Aorta (tissue), 5 donors: ENCODE results near the gene TIMP3. TPM values are rescaled to one million over a fixed set of nuclear protein-coding genes. Genes with fewer than 3 reads are reported as not detected.
"Not testable (repeated sequence)": the region's sequence is repeated elsewhere in the genome, so short reads cannot be mapped to it uniquely, and the experiment has no call there.

Source experiments
- ATAC-seq: fragments of 200-7000 bp; cut with Tn5 transposase; one replicate; pipeline ENCODE4 v1.9.1; 2022; ENCODE audit warnings: moderate library complexity; ENCODE audit not compliant: low FRiP score
- DNase-seq, 2 donors: peaks; one replicate each; pipeline ENCODE4 v3.0.0-alpha.2; 2020
- H3K27ac ChIP-seq, 2 donors: one replicate each; pipeline ENCODE4 v1.5.1; 2013; ENCODE audit warnings: low read length in 2 of 2, mild to moderate bottlenecking in 2 of 2, moderate library complexity in 2 of 2, control low read depth in 1 of 2, inconsistent platforms in 1 of 2, low read depth in 1 of 2
- H3K27me3 ChIP-seq, 2 donors: one replicate each; pipeline ENCODE4 v1.6.1; 2013; ENCODE audit warnings: control low read depth in 1 of 2, low read length in 1 of 2, mild to moderate bottlenecking in 1 of 2, moderate library complexity in 1 of 2; ENCODE audit not compliant: insufficient read depth in 2 of 2, control insufficient read depth in 1 of 2
- H3K36me3 ChIP-seq, 2 donors: one replicate each; pipeline ENCODE4 v1.6.1; 2013; ENCODE audit warnings: control low read depth in 1 of 2, low read length in 1 of 2, mild to moderate bottlenecking in 1 of 2; ENCODE audit not compliant: insufficient read depth in 2 of 2, control insufficient read depth in 1 of 2
- H3K4me1 ChIP-seq, 2 donors: one replicate each; pipeline ENCODE4 v1.6.1; 2013; ENCODE audit warnings: low read length in 2 of 2, control low read depth in 1 of 2, mild to moderate bottlenecking in 1 of 2, moderate library complexity in 1 of 2; ENCODE audit not compliant: insufficient read depth in 2 of 2, control insufficient read depth in 1 of 2
- H3K4me3 ChIP-seq, 2 donors: one replicate each; pipeline ENCODE4 v1.5.1; 2013; ENCODE audit warnings: low read length in 2 of 2, control low read depth in 1 of 2, mild to moderate bottlenecking in 1 of 2
- H3K9me3 ChIP-seq: one replicate; pipeline ENCODE4 v1.6.1; 2013; ENCODE audit warnings: mild to moderate bottlenecking, low read length; ENCODE audit not compliant: control insufficient read depth
- WGBS, 2 donors: extraction: QIAGEN DNeasy Blood & Tissue Kit; methylation state at CpG; one replicate each; pipeline ENCODE4 v1.1.7; 2013; 5-methylcytosine and 5-hydroxymethylcytosine counted together
- intact Hi-C, 2 donors: fragments of 100-400 bp; cut with DNase I; formaldehyde crosslinking; loops; one replicate each; pipeline versions ENCODE4 v1.14.2 to v1.15.0; 2022
- long read RNA-seq, 2 donors: library from polyadenylated mRNA; unstranded; transcript quantifications; one replicate each; pipeline ENCODE4 v2.0.0, GENCODE V29; 2020 to 2021
- polyA plus RNA-seq, 2 donors: library from polyadenylated mRNA; stranded (reverse); fragments of 200-250 nt; gene quantifications; one replicate each; pipeline ENCODE4 v1.2.3, GENCODE V29; 2013
- total RNA-seq, 2 donors: library from RNA; stranded (reverse); fragmentation: NEBNext Ultra II Directional; extraction: Animal tissue kit (Norgen Biotek cat#: 25700); gene quantifications; one replicate each; pipeline ENCODE4 v1.2.1, GENCODE V29; 2021
- donor health status: healthy with polysubstance abuse.
- donor health status: Bipolar disorder and iron deficiency.
- donor health status: DM: no; HTN: no; CAD: no.
- donor health status: DM: no; HTN: no; CAD: no.
- donor health status: DM: yes; HTN: yes; CAD: no.

TIMP3 gene
- total RNA-seq: 100 to 1,000 TPM; 298 to 410 TPM
- 10 to 100 TPM; 34.4 to 59.4 TPM for polyA plus RNA-seq
- long read RNA-seq, donor 1, full-length matches to known transcripts: 25 of 180 reads
- long read RNA-seq, donor 1, partial matches to known transcripts: 75 of 180 reads
- long read RNA-seq, donor 1, other reads (novel, unspliced or antisense): 80 of 180 reads
- long read RNA-seq, donor 2, full-length matches to known transcripts: 164 of 303 reads
- long read RNA-seq, donor 2, partial matches to known transcripts: 72 of 303 reads
- long read RNA-seq, donor 2, other reads (novel, unspliced or antisense): 67 of 303 reads

DNA sequence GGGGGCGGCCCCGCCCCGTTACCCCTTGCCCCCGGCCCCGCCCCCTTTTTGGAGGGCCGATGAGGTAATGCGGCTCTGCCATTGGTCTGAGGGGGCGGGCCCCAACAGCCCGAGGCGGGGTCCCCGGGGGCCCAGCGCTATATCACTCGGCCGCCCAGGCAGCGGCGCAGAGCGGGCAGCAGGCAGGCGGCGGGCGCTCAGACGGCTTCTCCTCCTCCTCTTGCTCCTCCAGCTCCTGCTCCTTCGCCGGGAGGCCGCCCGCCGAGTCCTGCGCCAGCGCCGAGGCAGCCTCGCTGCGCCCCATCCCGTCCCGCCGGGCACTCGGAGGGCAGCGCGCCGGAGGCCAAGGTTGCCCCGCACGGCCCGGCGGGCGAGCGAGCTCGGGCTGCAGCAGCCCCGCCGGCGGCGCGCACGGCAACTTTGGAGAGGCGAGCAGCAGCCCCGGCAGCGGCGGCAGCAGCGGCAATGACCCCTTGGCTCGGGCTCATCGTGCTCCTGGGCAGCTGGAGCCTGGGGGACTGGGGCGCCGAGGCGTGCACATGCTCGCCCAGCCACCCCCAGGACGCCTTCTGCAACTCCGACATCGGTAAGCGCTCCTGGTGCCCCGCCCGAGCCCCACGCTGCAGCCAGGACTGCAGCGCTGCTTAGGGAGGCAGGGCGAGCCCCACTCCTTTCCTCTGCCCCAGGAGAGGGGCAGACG is at the start of gene TIMP3:
Gene TIMP3, plus strand, starts transcription at position 169 of the 700 bp plus-strand sequence. Its CDS starts 297 bp downstream, at position 466.
- Histone ChIP-seq H3K27ac (peak within 1 kb of the TSS; percentile 10 to 80), H3K4me1 (peaks cover 0 to 8% of the 10 kb centered on the region in 2 donors), H3K9me3 (no peaks in the 10 kb centered on the region), H3K36me3 (no peaks in the 10 kb centered on the region), H3K4me3 (peak within 1 kb of the TSS; percentile 38 to 68), H3K27me3 (no peaks in the 10 kb centered on the region)
- 0 to 1% methylated on average over 53 to 72 of the region's 72 CpGs for WGBS, 2 donors
- DNase-seq (peak in 1 of 2 donors; percentile 96), ATAC-seq (peak; percentile 91)
- intact Hi-C loops: loop anchor here in 1 of 2 donors (5.0 kb wide), 2 partner anchors 51 to 186 kb away; no protein-coding TSS in a partner anchor

DNA sequence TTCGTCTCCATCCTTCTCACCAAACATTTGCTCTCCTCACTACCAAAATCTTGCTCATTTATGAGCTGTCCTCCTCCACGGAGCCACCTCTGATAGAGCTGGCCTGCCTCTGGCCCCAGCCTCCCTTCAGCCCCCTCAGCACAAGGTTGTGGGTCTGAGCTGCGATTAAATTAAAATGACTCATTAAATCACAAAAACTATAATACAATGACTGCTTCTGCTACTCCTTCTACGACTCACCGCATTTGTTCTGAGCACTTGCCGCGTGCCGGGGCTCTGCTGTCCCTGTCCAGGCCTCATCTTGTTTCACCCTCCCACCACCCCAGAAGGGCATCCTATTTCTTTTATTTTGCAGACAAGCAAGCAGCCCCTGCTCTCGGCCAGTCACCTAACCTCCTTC is 49.2 kb upstream of the TIMP3 start:
- DNase-seq (no peak), ATAC-seq (no peak)
- Histone ChIP-seq H3K36me3 (no peaks in the 10 kb centered on the region), H3K4me3 (no peak overlapping the region), H3K27ac (no peak overlapping the region), H3K4me1 (no peaks in the 10 kb centered on the region), H3K27me3 (no peaks in the 10 kb centered on the region), H3K9me3 (no peaks in the 10 kb centered on the region)
- intact Hi-C loops: no loop called here
- 80 to 82% methylated on average over 9 of the region's 9 CpGs for WGBS, 2 donors

DNA sequence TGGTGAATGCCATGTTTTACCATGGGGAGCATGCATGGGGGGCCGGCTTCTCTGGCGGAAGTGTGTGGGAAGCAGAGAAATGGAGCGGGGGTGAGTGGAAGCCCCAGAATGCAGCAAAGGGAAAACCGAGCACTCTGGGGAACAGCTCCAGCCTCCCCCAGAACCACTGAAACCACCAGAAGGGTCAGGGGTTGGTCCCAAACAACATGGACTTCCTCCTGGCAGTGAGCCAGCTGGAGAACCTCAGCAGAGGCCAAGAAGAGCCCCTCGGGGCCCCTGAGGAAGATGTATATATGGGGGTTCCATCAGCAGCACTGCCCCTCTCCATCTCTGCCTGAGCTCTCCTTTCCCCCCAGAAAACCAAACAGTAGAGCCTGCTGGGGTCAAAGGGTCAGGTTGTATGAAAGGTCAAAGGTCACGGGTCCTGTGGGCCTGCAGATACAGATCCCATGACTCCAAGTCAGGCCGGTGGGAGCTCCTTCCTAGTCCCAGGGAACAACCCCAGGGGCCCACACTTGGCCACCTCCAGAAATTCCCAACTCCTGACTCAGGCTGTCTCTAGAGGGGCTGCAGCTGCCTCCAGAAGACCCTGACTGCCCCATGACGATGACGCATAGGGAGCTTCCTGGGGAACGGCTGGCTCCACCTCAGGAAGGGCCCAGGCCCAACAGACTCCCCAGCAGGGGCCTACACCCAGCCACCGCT is 48.5 kb upstream of the TIMP3 start:
- DNase-seq: no peak
- intact Hi-C loops: no loop called here
- WGBS, 2 donors: 79 to 82% methylated on average over 11 of the region's 11 CpGs

DNA sequence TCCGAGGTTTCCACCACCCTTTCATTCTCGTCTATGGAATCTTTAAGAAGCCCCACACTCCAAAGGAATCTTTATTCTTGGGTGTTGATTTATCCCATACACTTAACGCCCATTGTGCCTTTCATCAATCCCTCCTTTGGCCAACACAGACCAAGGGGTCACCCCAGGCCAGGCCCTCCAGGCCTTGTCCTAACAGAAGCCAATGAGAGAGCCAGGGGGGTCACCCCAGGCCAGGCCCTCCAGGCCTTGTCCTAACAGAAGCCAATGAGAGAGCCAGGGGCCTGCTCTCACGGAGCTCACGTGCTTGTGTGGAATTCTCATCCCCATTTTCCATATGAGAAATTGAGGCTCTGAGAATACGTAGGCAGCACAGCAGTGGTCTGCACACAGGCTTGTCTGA is 47.9 kb upstream of the TIMP3 start:
- Histone ChIP-seq H3K27me3 (no peaks in the 10 kb centered on the region), H3K4me1 (no peaks in the 10 kb centered on the region), H3K36me3 (no peaks in the 10 kb centered on the region), H3K9me3 (no peaks in the 10 kb centered on the region), H3K4me3 (no peak overlapping the region), H3K27ac (no peak overlapping the region)
- DNase-seq (no peak), ATAC-seq (no peak)
- intact Hi-C loops: no loop called here
- 93 to 97% methylated on average over 6 of the region's 6 CpGs for WGBS, 2 donors

More for the DNA sequence above, 48.5 kb upstream of the TIMP3 start:
- no peaks in the 10 kb centered on the region for H3K4me1 ChIP-seq
- no peaks in the 10 kb centered on the region for H3K9me3 ChIP-seq
- no peaks in the 10 kb centered on the region for H3K36me3 ChIP-seq
- no peak overlapping the region for H3K4me3 ChIP-seq
- ATAC-seq: peak; percentile 4
- H3K27ac ChIP-seq: no peak overlapping the region
- no peaks in the 10 kb centered on the region for H3K27me3 ChIP-seq

DNA sequence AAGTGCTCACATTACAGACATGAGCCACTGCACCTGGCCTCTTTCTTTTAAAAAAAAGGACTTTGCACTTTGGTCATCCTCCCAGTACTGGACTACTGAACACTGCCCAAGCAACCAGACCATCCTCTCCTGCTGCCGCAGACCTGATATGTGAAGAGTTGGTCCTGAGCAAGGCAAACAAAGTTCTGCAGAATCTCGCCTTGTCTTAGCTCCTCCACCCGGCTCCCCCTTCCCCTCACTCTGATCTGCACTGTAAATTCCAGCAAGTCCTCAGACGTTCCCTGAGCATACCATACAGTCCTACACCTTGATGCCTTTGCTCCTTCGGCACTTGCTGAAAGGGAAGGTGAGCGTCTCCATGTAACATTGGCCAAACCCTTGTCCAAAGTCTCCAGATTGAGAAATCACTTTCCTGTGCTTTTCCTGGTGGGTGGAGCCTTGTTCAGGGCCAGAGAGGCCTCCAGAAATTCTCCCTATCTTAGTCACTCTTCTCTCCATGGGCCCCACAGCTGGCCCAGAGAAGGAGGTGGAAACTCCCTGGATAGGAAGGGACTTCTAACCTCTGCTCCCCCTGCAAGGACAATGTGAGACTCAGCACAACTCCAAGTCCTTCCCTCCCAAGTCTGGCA is 47.0 kb upstream of the TIMP3 start:
- Histone ChIP-seq H3K36me3 (no peaks in the 10 kb centered on the region), H3K4me3 (no peak overlapping the region), H3K27ac (no peak overlapping the region), H3K27me3 (no peaks in the 10 kb centered on the region), H3K9me3 (no peaks in the 10 kb centered on the region), H3K4me1 (no peaks in the 10 kb centered on the region)
- intact Hi-C loops: no loop called here
- ATAC-seq (peak; percentile 61), DNase-seq (no peak)
- 71 to 83% methylated on average over 6 of the region's 6 CpGs for WGBS, 2 donors

DNA sequence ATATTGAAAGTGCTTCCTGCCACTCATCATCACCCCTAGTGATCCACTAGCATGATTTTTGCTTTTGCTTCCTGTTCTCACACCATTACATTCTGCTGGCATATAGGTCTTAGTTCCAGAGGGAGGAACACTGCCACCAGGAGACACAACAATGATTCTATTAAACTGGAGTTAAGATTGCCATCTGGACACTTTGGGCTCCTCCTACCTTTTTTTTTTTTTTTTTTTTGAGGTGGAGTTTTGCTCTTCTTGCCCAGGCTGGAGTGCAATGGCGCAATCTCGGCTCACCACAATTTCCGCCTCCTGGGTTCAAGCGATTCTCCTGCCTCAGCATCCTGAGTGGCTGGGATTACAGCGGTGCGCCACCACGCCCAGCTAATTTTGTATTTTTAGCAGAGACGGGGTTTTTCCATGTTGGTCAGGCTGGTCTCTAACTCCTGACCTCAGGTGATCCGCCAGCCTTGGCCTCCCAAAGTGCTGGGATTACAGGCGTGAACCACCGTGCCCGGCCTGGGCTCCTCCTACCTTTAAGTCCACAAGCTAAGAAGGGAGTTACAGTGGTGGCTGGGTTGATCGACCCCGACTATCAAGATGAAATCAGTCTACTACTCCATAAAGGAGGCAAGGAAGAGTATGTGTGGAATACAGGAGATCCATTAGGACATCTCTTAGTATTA is 44.3 kb upstream of the TIMP3 start:
- H3K4me3 ChIP-seq, DNase-seq, intact Hi-C loops, H3K36me3 ChIP-seq, H3K27me3 ChIP-seq, ATAC-seq, H3K4me1 ChIP-seq, H3K27ac ChIP-seq, H3K9me3 ChIP-seq: not testable (repeated sequence)
- 92 to 94% methylated on average over 14 of the region's 14 CpGs for WGBS, 2 donors

DNA sequence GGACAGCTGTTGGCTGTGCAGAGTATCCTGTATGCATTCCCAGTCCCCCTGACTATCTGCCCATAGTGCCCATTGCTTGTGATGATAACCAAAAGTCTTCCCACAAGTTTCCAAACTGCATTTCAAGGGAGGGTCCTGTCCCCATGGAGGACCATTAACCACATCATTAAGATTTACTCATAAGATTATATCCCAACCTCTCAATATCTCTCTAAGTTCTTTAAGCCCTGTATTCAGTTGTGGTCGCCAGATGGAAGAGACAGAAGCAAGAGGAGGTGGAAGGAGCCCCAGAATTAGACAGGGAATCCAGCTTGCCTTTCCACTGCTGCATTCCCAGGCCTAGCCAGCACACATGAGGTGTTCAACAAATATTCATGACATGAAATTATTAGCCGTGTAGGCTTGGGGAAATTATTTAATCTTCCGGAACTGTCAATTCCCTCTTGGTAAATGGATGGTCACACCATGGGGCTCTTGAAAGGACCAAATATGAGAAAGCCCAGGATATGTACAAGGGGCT is 42.6 kb upstream of the TIMP3 start:
- H3K9me3 ChIP-seq: no peaks in the 10 kb centered on the region
- 89 to 90% methylated on average over 3 of the region's 3 CpGs for WGBS, 2 donors
- no peak overlapping the region for H3K4me3 ChIP-seq
- H3K27me3 ChIP-seq: no peaks in the 10 kb centered on the region
- intact Hi-C loops: no loop called here
- ATAC-seq: no peak
- H3K27ac ChIP-seq: no peak overlapping the region
- DNase-seq: no peak
- H3K36me3 ChIP-seq: no peaks in the 10 kb centered on the region
- H3K4me1 ChIP-seq: no peaks in the 10 kb centered on the region

DNA sequence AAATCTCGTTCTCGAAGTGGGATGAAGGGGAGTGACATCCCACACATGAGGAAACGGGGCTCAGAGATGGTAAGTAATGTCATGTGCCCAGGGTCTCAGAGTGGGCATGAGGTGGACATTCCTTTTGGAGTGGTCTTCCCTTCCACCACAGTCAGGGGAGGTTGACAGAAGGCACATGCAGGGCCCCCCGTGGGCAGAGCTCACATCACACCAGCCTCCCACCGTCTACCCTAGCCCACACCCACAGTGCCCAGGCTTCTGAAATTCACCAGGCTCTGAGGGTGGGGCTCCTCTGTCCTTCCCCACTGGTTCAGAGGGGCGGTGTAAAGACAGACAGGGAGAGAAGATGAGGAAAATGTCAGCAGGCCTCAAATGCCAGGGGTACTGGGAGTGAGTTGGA is 41.1 kb upstream of the TIMP3 start:
- intact Hi-C loops: no loop called here
- Histone ChIP-seq H3K36me3 (no peaks in the 10 kb centered on the region), H3K4me1 (no peaks in the 10 kb centered on the region), H3K27me3 (no peaks in the 10 kb centered on the region), H3K9me3 (no peaks in the 10 kb centered on the region), H3K4me3 (no peak overlapping the region), H3K27ac (no peak overlapping the region)
- no peak for DNase-seq
- WGBS, 2 donors: 81% methylated on average over 6 of the region's 6 CpGs
- no peak for ATAC-seq
